K562 (cell line): ENCODE results near the gene SCRN1. TPM values are rescaled to one million over a fixed set of nuclear protein-coding genes. Genes with fewer than 3 reads are reported as not detected.

ENCODE experiments used
- CC2D1A ChIP-seq: fragments of 450-650 bp; IDR thresholded peaks from 2 replicates; pipeline ENCODE4 v1.6.1; 2017; ENCODE audit warnings: mild to moderate bottlenecking
- CHD7 ChIP-seq: fragments of 200-600 bp; sonication (generic); IDR thresholded peaks from one replicate; pipeline ENCODE4 v1.6.1; 2012; ENCODE audit warnings: mild to moderate bottlenecking, low read depth, low read length, inconsistent platforms
- HLTF ChIP-seq: fragments of 450-650 bp; IDR thresholded peaks from 2 replicates; pipeline ENCODE4 v1.6.1; 2016
- HNRNPH1 ChIP-seq: fragments of 200-400 bp; formaldehyde crosslinking; optimal IDR thresholded peaks from 2 replicates; pipeline ENCODE3; 2017; ENCODE audit warnings: low read depth, mild to moderate bottlenecking, low read length, moderate library complexity
- PURB ChIP-seq: sonication (generic); formaldehyde crosslinking; IDR thresholded peaks from 2 replicates; pipeline ENCODE4 v1.9.0; 2021; ENCODE audit warnings: low read depth, mild to moderate bottlenecking, missing genetic modification reagents
- ZBED1 ChIP-seq: IDR thresholded peaks from 2 replicates; pipeline ENCODE4 v1.6.1; 2014
- ZBTB49 ChIP-seq: sonication (generic); formaldehyde crosslinking; IDR thresholded peaks from 2 replicates; pipeline ENCODE4 v1.8.0; 2022; ENCODE audit warnings: missing genetic modification reagents, mild to moderate bottlenecking, borderline replicate concordance
- ZNF282 ChIP-seq: sonication (generic); formaldehyde crosslinking; IDR thresholded peaks from 2 replicates; pipeline ENCODE4 v1.8.1; 2023; ENCODE audit warnings: missing genetic modification reagents
- ZNF707 ChIP-seq: fragments of 250-450 bp; sonication (Bioruptor Pico); conservative IDR thresholded peaks from 2 replicates; pipeline ENCODE4 v1.8.0; 2022; ENCODE audit warnings: inconsistent platforms, mild to moderate bottlenecking, moderate library complexity
- ZNF77 ChIP-seq: fragments of 250-450 bp; sonication (Bioruptor Pico); IDR thresholded peaks from 2 replicates; pipeline ENCODE4 v1.5.0; 2020
- polyA plus RNA-seq, 8 experiments: library from polyadenylated mRNA; depleted of rRNA in 4 of 8; stranded (reverse) in 5 of 8; unstranded in 3 of 8; fragments of >200 nt; fragmentation: Nextera tagmentation in 2 of 8; fragmentation: Illumina TruSeq in 1 of 8; extraction: Ambion mirVana in 2 of 8; extraction: Trizol in 1 of 8; gene quantifications; 2 replicates each; pipeline versions ENCODE4 v1.2.1 to v1.2.3, GENCODE V29; 2011 to 2014; ENCODE audit warnings: inconsistent platforms in 1 of 8, missing spikeins in 1 of 8
- total RNA-seq, 7 experiments: library from RNA; depleted of rRNA in 6 of 7; stranded (reverse); fragments of >200 nt in 6 of 7; fragmentation: Illumina TruSeq in 2 of 7; extraction: Trizol in 2 of 7; gene quantifications; 2 replicates each; pipeline versions ENCODE4 v1.2.1 to v1.2.3, GENCODE V29; 2011 to 2021; ENCODE audit warnings: low replicate concordance in 1 of 7
- TF ChIP-seq, protein P1 (sequence below): fragments of 200-400 bp; formaldehyde crosslinking; IDR thresholded peaks from 2 replicates; pipeline ENCODE4 v1.6.1; 2017; ENCODE audit warnings: mild to moderate bottlenecking, low read depth, low read length, moderate library complexity

Gene SCRN1
- total and polyA plus RNA-seq, 9 of the 15 experiments (the other 6 are each of a cell fraction or from before 2014, with no cell fraction given) = 0.13 to 1.4 (median 0.20) TPM

- TF ChIP-seq CHD7 (no peak), ZNF282 (CRISPR knock-in tag) (no peak), HLTF (no peak), ZBED1 (no peak), ZNF77 (CRISPR knock-in tag) (no peak), PURB (CRISPR knock-in tag) (no peak), HNRNPH1 (no peak), ZBTB49 (CRISPR knock-in tag) (no peak), ZNF707 (no peak), CC2D1A (no peak)
- TF ChIP-seq, protein P1, sequence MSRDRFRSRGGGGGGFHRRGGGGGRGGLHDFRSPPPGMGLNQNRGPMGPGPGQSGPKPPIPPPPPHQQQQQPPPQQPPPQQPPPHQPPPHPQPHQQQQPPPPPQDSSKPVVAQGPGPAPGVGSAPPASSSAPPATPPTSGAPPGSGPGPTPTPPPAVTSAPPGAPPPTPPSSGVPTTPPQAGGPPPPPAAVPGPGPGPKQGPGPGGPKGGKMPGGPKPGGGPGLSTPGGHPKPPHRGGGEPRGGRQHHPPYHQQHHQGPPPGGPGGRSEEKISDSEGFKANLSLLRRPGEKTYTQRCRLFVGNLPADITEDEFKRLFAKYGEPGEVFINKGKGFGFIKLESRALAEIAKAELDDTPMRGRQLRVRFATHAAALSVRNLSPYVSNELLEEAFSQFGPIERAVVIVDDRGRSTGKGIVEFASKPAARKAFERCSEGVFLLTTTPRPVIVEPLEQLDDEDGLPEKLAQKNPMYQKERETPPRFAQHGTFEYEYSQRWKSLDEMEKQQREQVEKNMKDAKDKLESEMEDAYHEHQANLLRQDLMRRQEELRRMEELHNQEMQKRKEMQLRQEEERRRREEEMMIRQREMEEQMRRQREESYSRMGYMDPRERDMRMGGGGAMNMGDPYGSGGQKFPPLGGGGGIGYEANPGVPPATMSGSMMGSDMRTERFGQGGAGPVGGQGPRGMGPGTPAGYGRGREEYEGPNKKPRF = no peak
Observed at GRCh38 chr7:30020535-30020934, 30.9 kb upstream of the SCRN1 start (continued).
